GM12878 (cell line): ENCODE measurements around the gene GCK. TPM values are rescaled to one million over a fixed set of nuclear protein-coding genes. Genes with fewer than 3 reads are reported as not detected.

Experiments
- ATAC-seq: fragments of 200-7000 bp; cut with Tn5 transposase; 3 replicates; pipeline ENCODE4 v1.9.1; 2020; ENCODE audit warnings: mild to moderate bottlenecking, moderate library complexity
- BruUV-seq: library from RNA; stranded (reverse); fragments of 400-500 nt; replicated peaks from 2 replicates; lab custom pipeline; 2021; lab: Mats Ljungman, UMichigan
- CTCF ChIA-PET: fragments of 300-600 bp; sonication (Branson Sonifier 250); formaldehyde crosslinking; extraction: SDS; loops from one replicate; lab custom pipeline; 2021; ENCODE audit warnings: inconsistent platforms; lab: Yijun Ruan, JAX
- POLR2A ChIA-PET: fragments of 350-600 bp; formaldehyde crosslinking; extraction: SDS; loops from one replicate; lab custom pipeline; 2021; ENCODE audit warnings: inconsistent platforms; lab: Charles Lee
- RAD21 ChIA-PET: fragments of 300-600 bp; sonication (Branson Sonifier 250); formaldehyde crosslinking; loops from one replicate; lab custom pipeline; 2023; ENCODE audit warnings: antibody characterized with exemption; ENCODE audit not compliant: unreplicated experiment; lab: Charles Lee
- SMC1A ChIA-PET: fragments of 300-600 bp; sonication (Branson Sonifier 250); formaldehyde crosslinking; loops from one replicate; lab custom pipeline; 2023; ENCODE audit not compliant: unreplicated experiment, uncharacterized antibody; lab: Charles Lee
- DNase-seq: peaks from one replicate; pipeline ENCODE4 v3.0.0-alpha.2; 2011; ENCODE audit warnings: low read depth, low spot score
- FAIRE-seq: peaks from 3 replicates; lab custom pipeline; 2011; peaks lifted over from hg19 to GRCh38; lab: Jason Lieb, UNC
- H2AFZ ChIP-seq: 2 replicates; pipeline ENCODE4 v1.6.0; 2011; ENCODE audit warnings: low read depth, low read length, control low read depth; ENCODE audit not compliant: control insufficient read depth
- H3K27ac ChIP-seq: 2 replicates; pipeline ENCODE4 v1.5.1; 2011; ENCODE audit warnings: control low read depth; ENCODE audit not compliant: control insufficient read depth, insufficient read depth
- H3K27me3 ChIP-seq, 2 experiments: replicated peaks in 1 of 2; 2 replicates each; pipeline versions ENCODE4 v1.6.0 to v1.6.1; 2011; ENCODE audit warnings: low read length in 1 of 2; ENCODE audit not compliant: control insufficient read depth in 2 of 2, insufficient read depth in 2 of 2
- H3K36me3 ChIP-seq, 2 experiments: 2 replicates each; pipeline ENCODE4 v1.5.1; 2011; ENCODE audit warnings: low read length in 1 of 2; ENCODE audit not compliant: control insufficient read depth in 2 of 2, insufficient read depth in 2 of 2
- H3K4me1 ChIP-seq: 2 replicates; pipeline ENCODE4 v1.6.1; 2011; ENCODE audit warnings: mild to moderate bottlenecking, low read length, moderate library complexity, mixed read lengths; ENCODE audit not compliant: control insufficient read depth, insufficient read depth
- H3K4me2 ChIP-seq: 2 replicates; pipeline ENCODE4 v1.6.0; 2011; ENCODE audit warnings: control low read depth; ENCODE audit not compliant: control insufficient read depth, insufficient read depth
- H3K4me3 ChIP-seq: fragments of 200-600 bp; sonication (generic); 2 replicates; pipeline ENCODE4 v1.5.1; 2016
- H3K79me2 ChIP-seq: 2 replicates; pipeline ENCODE4 v1.6.0; 2011; ENCODE audit warnings: low read length; ENCODE audit not compliant: control insufficient read depth, insufficient read depth
- H3K9ac ChIP-seq: 2 replicates; pipeline ENCODE4 v1.8.0; 2011; ENCODE audit warnings: low read length, control low read depth, mixed read lengths; ENCODE audit not compliant: control insufficient read depth, insufficient read depth
- H3K9me3 ChIP-seq: replicated peaks from 3 replicates; pipeline ENCODE4 v1.5.1; 2011; ENCODE audit warnings: mild to moderate bottlenecking, low read length; ENCODE audit not compliant: control insufficient read depth, insufficient read depth
- H4K20me1 ChIP-seq: 2 replicates; pipeline ENCODE4 v1.6.0; 2011; ENCODE audit not compliant: control insufficient read depth, insufficient read depth
- BHLHE40 ChIP-seq, 2 experiments: fragments of 450-650 bp in 1 of 2; IDR thresholded peaks; 2 replicates each; pipeline ENCODE4 v1.6.1; 2011 to 2017; ENCODE audit warnings: low read depth in 2 of 2, borderline replicate concordance in 1 of 2, improper control_type of control experiment in 1 of 2, low read length in 1 of 2, mild to moderate bottlenecking in 1 of 2
- EED ChIP-seq: sonication (generic); IDR thresholded peaks from 2 replicates; pipeline ENCODE4 v1.6.1; 2016; ENCODE audit warnings: antibody characterized with exemption, low read depth
- MEF2A ChIP-seq: IDR thresholded peaks from 2 replicates; pipeline ENCODE4 v1.6.1; 2011; ENCODE audit warnings: low read depth, mild to moderate bottlenecking, low read length, moderate library complexity; ENCODE audit not compliant: insufficient read depth
- SPI1 ChIP-seq: IDR thresholded peaks from 2 replicates; pipeline ENCODE4 v1.6.1; 2011; ENCODE audit warnings: low read depth, mild to moderate bottlenecking, low read length, moderate library complexity, borderline replicate concordance; ENCODE audit not compliant: insufficient read depth
- TCF12 ChIP-seq: IDR thresholded peaks from 2 replicates; pipeline ENCODE4 v1.6.1; 2011; ENCODE audit warnings: low read depth, mild to moderate bottlenecking, low read length
- TCF3 ChIP-seq: IDR thresholded peaks from 2 replicates; pipeline ENCODE4 v1.6.1; 2012; ENCODE audit warnings: low read depth, mild to moderate bottlenecking, low read length, borderline replicate concordance; ENCODE audit not compliant: insufficient read depth
- ZNF274 ChIP-seq: IDR thresholded peaks from one replicate; pipeline ENCODE4 v1.8.0; 2011; ENCODE audit not compliant: insufficient read length, insufficient read depth
- WGBS: methylation state at CpG from one replicate; pipeline ENCODE4 v1.1.6; 2016; ENCODE audit warnings: low lambda C conversion rate; ENCODE audit not compliant: insufficient replicate concordance, insufficient coverage; ENCODE audit errors: missing lambda C conversion rate; 5-methylcytosine and 5-hydroxymethylcytosine counted together
- in situ Hi-C: fragments of 300-500 bp; cut with MboI; formaldehyde crosslinking; loops from 9 replicates; pipeline ENCODE4 v1.14.3; 2018; ENCODE audit warnings: mixed read lengths
- intact Hi-C: fragments of 100-400 bp; cut with micrococcal nuclease; formaldehyde crosslinking; loops from one replicate; pipeline ENCODE4 v1.14.2; 2022; ENCODE audit not compliant: unreplicated experiment
- polyA plus RNA-seq, 11 experiments: library from polyadenylated mRNA; depleted of rRNA in 4 of 11; unstranded in 6 of 11; stranded (reverse) in 5 of 11; fragments of >200 nt; fragmentation: Nextera tagmentation in 4 of 11; fragmentation: Illumina TruSeq in 1 of 11; extraction: Ambion mirVana in 4 of 11; extraction: Trizol in 1 of 11; gene quantifications; 1 replicate in 1 of 11; 2 replicates in 10 of 11; pipeline versions ENCODE4 v1.2.1 to v1.2.3, GENCODE V29; 2011 to 2016; ENCODE audit warnings: inconsistent platforms in 2 of 11, missing spikeins in 2 of 11, low read depth in 1 of 11
- total RNA-seq, 4 experiments: library from RNA; depleted of rRNA in 3 of 4; stranded (reverse); fragments of >200 nt in 3 of 4; fragmentation: Illumina TruSeq in 1 of 4; extraction: Trizol in 1 of 4; gene quantifications; 2 replicates each; pipeline versions ENCODE4 v1.2.1 to v1.2.3, GENCODE V29; 2013 to 2021
- TF ChIP-seq, protein P1 (sequence below): fragments of 450-650 bp; IDR thresholded peaks from 2 replicates; pipeline ENCODE4 v1.6.1; 2017; ENCODE audit warnings: mild to moderate bottlenecking, low read depth, inconsistent platforms; ENCODE audit not compliant: poor library complexity, severe bottlenecking

GCK gene
- total and polyA plus RNA-seq, 10 of the 15 experiments (the other 5 are each of a cell fraction or from before 2014, with no cell fraction given) = 0.06 to 0.16 TPM; not detected in 8

DNA sequence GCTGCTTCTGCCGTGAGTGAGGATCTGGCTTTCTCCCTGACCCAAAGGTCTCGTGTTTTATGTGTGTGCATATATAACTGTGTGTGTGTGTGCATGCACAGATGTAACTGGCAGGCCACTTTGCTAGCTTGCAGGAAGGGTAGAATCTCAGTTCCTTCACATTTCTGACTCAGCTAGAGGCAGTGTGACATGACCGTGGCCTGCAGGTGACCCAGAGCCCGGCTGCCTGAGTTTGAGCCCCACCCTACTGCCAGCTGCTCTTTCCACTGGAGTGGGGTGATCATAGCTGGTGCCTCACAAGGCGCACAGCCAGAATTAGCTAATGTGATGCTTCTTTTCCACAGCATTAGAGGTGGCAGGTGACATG lies 38.8 kb downstream of the GCK start:
- ChIA-PET CTCF (interaction anchor here (0.9 to 1.3 kb wide), 3 partner anchors 13 to 305 kb away, joined by 3 read pairs; no protein-coding TSS in a partner anchor), RAD21 (interaction anchor here (0.9 kb wide), 1 partner anchor 13 kb away, joined by 3 read pairs; no protein-coding TSS in a partner anchor), POLR2A (no interaction called here), SMC1A (no interaction called here)
- intact Hi-C loops = loop anchor here (5.0 kb wide), 1 partner anchor 42 kb away; no protein-coding TSS in a partner anchor
- Histone ChIP-seq H3K9me3 (no peaks in the 10 kb centered on the region), H3K4me1 (peaks cover 5% of the 10 kb centered on the region), H3K27me3 (no peaks in the 10 kb centered on the region; a peak in 2 of 4 replicates), H3K4me3 (no peak overlapping the region), H2AFZ (no peak overlapping the region; the same call in 1 of the 2 replicates), H3K27ac (no peak overlapping the region), H3K36me3 (no peaks in the 10 kb centered on the region), H4K20me1 (no peaks in the 10 kb centered on the region), H3K9ac (no peak overlapping the region), H3K4me2 (0 out of 2 replicates have a peak overlapping the region, but pooled peaks have one; percentile 17), H3K79me2 (no peaks in the 10 kb centered on the region)
- 22% methylated on average over 5 of the region's 5 CpGs for whole genome bisulfite sequencing
- peak; percentile 23 for DNase-seq
- in situ Hi-C loops = no loop called here
- TF ChIP-seq TCF3 (0 out of 2 replicates have a peak, but pooled peaks have one; percentile 19), MEF2A (no peak), EED (0 out of 2 replicates have a peak, but pooled peaks have one; percentile 12), SPI1 (peak; percentile 60), TCF12 (0 out of 2 replicates have a peak, but pooled peaks have one; percentile 2), ZNF274 (no peak), BHLHE40 (IDR thresholded peaks at IDR 0.05; ENCODE audit: borderline replicate concordance in 1 of 2, low read depth in 2 of 2, low read length in 1 of 2) (peak in 1 of 2 experiments; percentile 74; a peak in 2 of 4 replicates)
- TF ChIP-seq, protein P1, sequence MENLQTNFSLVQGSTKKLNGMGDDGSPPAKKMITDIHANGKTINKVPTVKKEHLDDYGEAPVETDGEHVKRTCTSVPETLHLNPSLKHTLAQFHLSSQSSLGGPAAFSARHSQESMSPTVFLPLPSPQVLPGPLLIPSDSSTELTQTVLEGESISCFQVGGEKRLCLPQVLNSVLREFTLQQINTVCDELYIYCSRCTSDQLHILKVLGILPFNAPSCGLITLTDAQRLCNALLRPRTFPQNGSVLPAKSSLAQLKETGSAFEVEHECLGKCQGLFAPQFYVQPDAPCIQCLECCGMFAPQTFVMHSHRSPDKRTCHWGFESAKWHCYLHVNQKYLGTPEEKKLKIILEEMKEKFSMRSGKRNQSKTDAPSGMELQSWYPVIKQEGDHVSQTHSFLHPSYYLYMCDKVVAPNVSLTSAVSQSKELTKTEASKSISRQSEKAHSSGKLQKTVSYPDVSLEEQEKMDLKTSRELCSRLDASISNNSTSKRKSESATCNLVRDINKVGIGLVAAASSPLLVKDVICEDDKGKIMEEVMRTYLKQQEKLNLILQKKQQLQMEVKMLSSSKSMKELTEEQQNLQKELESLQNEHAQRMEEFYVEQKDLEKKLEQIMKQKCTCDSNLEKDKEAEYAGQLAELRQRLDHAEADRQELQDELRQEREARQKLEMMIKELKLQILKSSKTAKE = no peak
- BruUV-seq = no TSS peak
- peak; percentile 52 for FAIRE-seq
- peak; percentile 78 for ATAC-seq
